Measurements from ENCODE around the gene PDCD7.
"Not testable (repeated sequence)": the region's sequence is repeated elsewhere in the genome, so short reads cannot be mapped to it uniquely, and the experiment has no call there.

The PDCD7 gene

GRCh38 chr15:65133548-65134200 lies at the start of gene PDCD7:
Gene PDCD7, minus strand, starts transcription at chr15:65133808. Its CDS starts 27 bp downstream, at chr15:65133781.
- peak; percentile 74 for DNase-seq (ENCODE audit: low read depth)

DNA sequence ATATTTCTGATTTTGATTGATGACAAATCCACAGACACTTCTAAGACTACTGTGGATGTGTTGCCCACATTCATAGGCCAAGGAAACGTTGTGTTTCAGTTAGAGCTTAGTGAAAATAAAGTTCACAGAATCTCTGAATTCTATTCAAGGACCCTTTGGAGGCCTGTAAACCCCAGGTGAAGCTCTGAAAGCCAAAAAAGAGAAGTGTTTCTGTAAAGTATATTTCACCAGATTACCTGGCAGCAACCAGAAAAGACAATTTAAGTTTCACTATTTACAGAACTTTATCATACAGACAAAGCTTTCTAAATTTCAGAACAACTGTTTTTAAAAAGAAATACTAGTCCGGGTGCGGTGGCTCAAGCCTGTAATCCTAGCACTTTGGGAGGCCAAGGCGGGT lies 48.9 kb upstream of the PDCD7 start:
- DNase-seq (ENCODE audit: low read depth) = no peak

DNA sequence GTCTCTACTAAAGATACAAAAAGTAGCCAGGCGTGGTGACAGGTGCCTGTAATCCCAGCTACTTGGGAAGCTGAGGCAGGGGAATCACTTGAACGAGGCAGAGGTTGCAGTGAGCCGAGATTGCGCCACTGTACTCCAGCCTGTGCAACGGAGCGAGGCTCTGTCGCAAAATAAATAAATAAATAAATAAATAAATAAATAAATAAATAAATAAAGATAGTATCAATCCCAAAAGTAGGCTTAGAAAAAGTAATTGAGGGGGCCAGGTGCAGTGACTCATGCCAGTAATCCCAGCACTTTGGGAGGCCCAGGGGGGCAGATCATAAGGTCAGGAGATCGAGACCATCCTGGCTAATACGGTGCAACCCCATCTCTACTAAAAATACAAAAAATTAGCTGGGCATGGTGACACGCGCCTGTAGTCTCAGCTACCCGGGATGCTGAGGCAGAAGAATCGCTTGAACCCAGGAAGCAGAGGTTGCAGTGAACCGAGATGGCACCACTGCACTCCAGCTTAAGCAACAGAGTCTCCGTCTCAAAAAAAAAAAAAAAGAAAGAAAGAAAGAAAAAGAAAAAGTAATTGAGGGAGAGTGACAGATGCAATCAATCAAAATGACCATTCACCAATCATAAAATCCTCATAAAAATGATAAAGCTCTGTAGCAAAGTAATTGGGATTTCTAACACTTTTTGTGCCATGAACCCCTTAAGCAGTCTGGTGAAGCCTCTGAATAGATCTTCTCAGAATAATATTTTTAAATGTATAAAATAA lies 48.2 kb upstream of the PDCD7 start:
- DNase-seq (ENCODE audit: low read depth) = not testable (repeated sequence)

GRCh38 chr15:65180167-65180566 lies 46.6 kb upstream of the PDCD7 start:
- no peak for DNase-seq (ENCODE audit: low read depth)

- DNase-seq (ENCODE audit: low read depth) = no peak
Measured at GRCh38 chr15:65177901-65178300, 44.3 kb upstream of the PDCD7 start.

DNA sequence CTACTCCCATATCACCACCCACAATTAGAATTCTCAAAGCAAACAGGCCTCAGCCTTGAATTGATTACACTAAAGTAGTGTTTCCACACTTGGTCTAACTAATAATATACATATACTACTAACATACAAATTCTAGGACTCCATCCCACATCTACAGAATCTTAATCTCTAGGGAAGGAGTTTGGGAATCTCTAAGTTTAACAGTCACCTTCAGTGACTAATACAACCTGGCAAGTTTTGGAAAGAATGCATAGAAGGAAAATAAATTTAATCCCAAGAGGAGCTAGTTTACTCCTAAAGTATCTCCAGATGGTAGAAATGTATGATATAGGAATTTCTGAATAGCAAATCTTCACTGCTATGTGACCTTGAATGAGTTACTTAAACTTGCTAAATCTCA lies 42.4 kb upstream of the PDCD7 start:
- no peak for DNase-seq (ENCODE audit: low read depth)

DNA sequence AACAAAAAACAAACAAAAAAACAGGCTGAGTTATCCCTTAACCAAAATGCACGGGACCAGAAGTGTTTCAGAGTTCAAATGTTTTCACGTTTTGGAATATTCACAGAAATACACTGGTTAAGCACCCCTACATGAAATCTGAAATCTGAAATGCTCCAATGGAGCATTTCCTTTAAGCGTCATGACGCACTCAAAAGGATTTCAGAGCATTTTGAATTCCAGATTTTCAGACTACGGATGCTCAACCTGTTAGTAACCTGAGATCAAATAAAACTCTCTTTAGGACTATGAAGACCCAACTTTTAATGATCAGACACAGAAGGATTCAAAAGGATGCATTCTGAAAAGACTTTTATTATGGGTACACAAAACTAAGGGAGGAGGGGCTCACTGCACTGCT lies 41.9 kb upstream of the PDCD7 start:
- no peak for DNase-seq (ENCODE audit: low read depth)

DNA sequence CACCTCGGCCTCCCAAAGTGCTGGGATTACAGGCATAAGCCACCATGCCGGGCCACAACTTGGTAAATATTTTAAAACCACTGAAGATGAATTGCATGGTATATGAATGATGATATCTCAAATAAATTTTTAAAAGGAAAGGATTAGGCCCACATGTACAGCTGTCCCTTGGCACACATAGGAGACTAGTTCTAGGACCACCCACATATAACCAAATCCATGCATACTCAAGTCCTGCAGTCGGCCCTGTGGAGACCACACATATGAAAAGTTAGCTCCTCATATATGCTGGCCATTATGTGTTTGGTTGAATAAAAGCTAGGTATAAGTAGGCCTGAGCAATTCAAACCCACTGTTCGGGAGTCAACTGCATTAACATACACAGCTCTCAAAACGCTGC lies 40.9 kb upstream of the PDCD7 start:
- DNase-seq (ENCODE audit: low read depth) = no peak

DNA sequence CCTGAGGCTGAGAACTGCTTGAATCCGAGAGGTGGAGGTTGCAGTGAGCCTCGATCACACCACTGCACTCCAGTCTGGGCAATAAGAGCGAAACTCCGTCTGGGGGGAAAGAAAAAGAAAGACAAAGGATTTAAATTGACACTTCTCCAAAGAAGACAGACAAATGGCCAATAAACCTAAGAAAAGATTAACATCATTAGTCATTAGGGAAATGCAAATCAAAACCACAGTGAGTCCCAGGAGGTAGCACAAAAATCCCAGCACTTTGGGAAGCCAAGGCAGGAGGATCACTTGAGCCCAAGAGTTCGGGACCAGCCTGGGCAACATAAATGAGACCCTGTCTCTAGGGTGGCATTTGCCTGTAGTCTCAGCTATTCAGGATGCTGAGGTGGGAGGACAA lies 38.9 kb upstream of the PDCD7 start:
- no peak for DNase-seq (ENCODE audit: low read depth)

- DNase-seq (ENCODE audit: low read depth) = no peak
Measured at GRCh38 chr15:65171428-65171827, 37.8 kb upstream of the PDCD7 start.

DNA sequence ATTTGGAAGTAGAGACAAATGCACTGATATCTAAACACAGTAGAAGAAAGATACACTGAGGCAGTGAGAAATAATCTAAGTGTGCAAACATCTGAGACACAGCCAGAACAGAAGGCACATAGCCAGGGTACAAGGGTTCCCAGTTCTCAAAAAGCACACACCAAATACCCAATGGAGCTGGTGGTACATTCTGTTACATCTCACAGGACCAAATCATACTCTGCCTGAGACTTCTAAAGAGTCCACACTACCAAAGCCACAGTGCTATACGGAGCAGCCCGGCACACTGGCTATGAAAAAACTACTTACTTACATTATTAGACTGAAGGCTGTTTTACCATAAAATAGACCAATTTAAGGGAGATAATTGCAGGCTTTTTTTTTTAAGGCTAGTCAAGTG lies 32.3 kb upstream of the PDCD7 start:
- DNase-seq (ENCODE audit: low read depth) = no peak

GRCh38 chr15:65164139-65164538 lies 30.5 kb upstream of the PDCD7 start:
- no peak for DNase-seq (ENCODE audit: low read depth)

DNA sequence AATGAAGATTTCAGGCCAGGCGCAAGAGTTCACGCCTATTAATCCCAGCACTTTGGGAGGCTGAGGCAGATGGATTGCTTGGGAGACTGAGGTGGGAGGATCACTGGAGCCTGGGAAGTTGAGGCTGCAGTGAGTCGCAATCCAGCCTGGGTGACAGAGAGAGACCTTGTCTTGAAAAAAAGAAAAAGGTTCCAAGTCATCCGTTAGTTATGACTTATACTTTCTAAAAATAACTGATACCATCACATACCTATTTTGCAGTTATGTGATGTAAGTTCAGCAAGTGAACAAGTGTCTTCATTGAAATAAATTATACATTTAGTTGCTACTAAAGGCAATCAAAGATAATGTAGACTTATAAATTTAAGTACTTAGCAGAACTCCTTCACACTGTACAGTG lies 29.4 kb upstream of the PDCD7 start:
- DNase-seq (ENCODE audit: low read depth) = no peak

GRCh38 chr15:65156692-65157091 lies 23.1 kb upstream of the PDCD7 start:
- DNase-seq (ENCODE audit: low read depth) = no peak

GRCh38 chr15:65154720-65155119 lies 21.1 kb upstream of the PDCD7 start:
- no peak for DNase-seq (ENCODE audit: low read depth)

DNA sequence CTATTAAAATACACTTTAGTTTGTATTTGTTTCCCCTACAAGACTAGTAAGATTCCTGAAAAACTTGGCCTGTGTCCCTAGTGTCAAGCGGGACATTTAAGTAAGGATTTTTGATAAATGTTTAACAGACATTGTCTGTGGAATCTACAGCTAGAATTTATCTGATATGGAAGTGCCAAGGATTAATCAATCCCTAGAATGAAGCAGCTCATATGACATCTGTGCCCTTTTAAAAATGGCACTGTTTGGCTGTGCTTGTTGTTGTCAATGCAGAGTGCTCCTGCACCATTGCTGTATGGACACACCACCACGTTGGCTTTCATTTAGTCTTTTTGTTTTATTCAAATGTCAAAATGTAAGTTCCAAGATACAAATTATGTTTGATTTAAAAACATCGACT lies 14.3 kb upstream of the PDCD7 start:
- no peak for DNase-seq (ENCODE audit: low read depth)

DNA sequence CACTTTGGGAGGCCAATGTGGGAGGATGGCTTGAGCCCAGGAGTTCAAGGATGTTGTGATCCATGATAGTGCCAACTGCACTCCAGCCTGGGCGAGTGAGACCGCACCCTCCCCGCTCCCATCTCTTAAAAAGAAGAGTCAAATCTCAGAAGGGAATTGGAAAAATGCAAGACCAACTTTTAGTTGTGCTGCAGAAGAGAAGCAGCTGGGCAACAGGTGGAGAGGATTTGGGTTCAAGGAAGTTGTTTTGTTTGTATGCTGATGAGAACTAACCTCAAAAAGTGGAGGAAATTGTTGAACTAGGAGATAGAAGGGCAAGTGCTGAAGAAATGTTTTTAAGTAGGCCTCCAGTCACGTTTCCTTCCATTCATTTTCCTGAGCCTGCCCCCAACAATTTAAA lies 12.8 kb upstream of the PDCD7 start:
- no peak for DNase-seq (ENCODE audit: low read depth)

DNA sequence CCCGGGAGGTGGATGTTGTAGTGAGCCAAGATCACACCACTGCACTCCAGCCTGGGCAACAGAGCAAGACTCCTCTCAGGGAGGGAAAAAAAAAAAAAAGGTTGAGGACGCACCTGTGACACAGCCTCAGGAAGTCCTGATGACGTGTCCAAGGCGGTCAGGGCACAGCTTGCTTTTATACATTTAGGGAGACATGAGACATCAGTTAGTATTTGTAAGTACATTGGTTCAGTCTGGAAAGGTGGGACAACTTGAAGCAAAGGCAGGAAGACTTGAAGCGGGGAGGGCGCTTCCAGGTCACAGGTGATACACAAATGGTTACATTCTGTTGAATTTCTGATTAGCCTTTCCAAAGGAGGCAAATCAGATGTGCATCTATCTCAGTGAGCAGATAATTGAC lies 5.0 kb upstream of the PDCD7 start:
- DNase-seq (ENCODE audit: low read depth) = not testable (repeated sequence)

DNA sequence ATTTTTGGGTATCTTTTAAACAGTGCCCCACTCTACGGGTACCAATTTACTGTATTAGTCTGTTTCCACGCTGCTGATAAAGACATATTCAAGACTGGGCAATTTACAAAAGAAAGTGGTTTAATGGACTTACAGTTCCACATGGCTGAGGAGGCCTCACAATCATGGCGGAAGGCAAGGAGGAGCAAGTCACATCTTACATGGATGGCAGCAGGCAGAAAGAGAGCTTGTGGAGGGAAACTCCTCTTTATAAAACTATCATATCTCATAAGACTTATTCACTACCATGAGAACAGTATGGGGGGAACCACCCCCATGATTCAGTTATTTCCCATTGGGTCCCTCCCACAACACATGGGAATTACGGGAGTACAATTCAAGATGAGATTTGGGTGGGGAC lies 4.3 kb upstream of the PDCD7 start:
- DNase-seq (ENCODE audit: low read depth) = not testable (repeated sequence)

- not testable (repeated sequence) for DNase-seq (ENCODE audit: low read depth)
Measured at GRCh38 chr15:65137089-65137488, 3.5 kb upstream of the PDCD7 start.

DNA sequence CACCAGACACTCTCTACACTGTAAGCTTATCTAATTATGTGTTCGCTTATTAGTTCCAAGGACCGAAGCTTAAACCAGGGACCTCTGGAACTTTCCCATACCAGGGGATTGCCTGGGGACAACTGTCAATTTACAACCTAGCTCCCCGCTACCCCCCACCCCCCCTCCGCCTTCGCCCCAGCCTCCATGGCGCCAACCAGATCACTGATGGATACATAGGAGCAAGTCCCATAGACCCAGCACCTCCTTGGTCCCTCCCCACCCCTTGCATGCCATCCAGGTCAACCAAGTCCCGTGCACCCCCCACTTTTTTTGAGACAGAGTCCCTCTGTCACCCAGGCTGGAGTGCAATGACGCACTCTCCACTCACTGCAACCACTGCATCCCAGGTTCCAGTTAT lies 930 bp upstream of the PDCD7 start:
- DNase-seq (ENCODE audit: low read depth) = no peak

GRCh38 chr15:65132878-65133547 lies 595 bp downstream of the PDCD7 start:
- peak; percentile 23 for DNase-seq (ENCODE audit: low read depth)

DNA sequence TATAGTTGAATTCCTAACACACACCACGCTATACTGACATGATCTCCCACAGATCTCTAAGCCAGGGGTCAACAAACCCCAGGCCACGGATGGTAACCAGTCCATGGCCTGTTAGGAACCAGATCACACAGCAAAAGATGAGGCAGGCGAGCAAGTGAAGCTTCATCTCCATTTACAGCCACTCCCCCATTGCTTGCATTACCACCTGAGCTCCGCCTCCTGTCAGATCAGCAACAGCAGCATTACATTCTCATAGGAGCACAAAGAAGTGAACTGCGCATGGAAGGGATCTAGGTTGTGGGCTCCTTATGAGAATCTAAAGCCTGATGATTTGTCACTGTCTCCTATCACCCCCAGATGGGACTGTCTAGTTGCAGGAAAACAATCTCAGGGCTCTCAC lies 2.7 kb downstream of the PDCD7 start:
- DNase-seq (ENCODE audit: low read depth) = no peak

All from activated T-cell treated with anti-CD3 and anti-CD28 coated beads for 48 hours (primary cell).